ENCODE data around the gene GIT2. TPM values are rescaled to one million over a fixed set of nuclear protein-coding genes. Genes with fewer than 3 reads are reported as not detected.

The GIT2 gene
- total and polyA plus RNA-seq, 2 of the 13 experiments (the other 11 are each of a cell fraction or from before 2014, with no cell fraction given), result 18.4 to 19.8 TPM

- no peak for TF ChIP-seq SNAPC4 (CRISPR knock-in tag; IDR thresholded peaks at IDR 0.05)
Measured at GRCh38 chr12:109894939-109895338, 101.2 kb downstream of the GIT2 start (continued).

- Histone ChIP-seq H3K4me1 (ENCODE audit: insufficient read depth, low read length) (peaks cover 70% of the 10 kb centered on the region), H3K9me3 (ENCODE audit: low read length) (no peaks in the 10 kb centered on the region), H3K27me3 (ENCODE audit: control insufficient read depth in 1 of 2, insufficient read depth in 2 of 2, low read length in 2 of 2) (peaks cover 0 to 3% of the 10 kb centered on the region in 2 experiments; a peak in 1 of 5 replicates), H3K79me2 (ENCODE audit: insufficient read depth, low read length) (no peaks in the 10 kb centered on the region), H3K9ac (ENCODE audit: insufficient read depth, low read depth, low read length) (no peak overlapping the region), H3K27ac (ENCODE audit: extremely low read length, insufficient read depth, low read length) (no peak overlapping the region), H3K4me2 (ENCODE audit: low read depth, low read length) (peak overlapping the region; percentile 10; the same call in 1 of the 2 replicates), H4K20me1 (ENCODE audit: insufficient read depth, low read length) (no peaks in the 10 kb centered on the region), H2AFZ (ENCODE audit: low read length) (no peak overlapping the region), H3K4me3 (replicated peaks in 1 of 3; ENCODE audit: insufficient read depth in 1 of 3, low read depth in 2 of 3, low read length in 3 of 3) (no peak overlapping the region), H3K36me3 (replicated peaks in 1 of 2; ENCODE audit: control insufficient read depth in 1 of 2, insufficient read depth in 2 of 2, low read length in 2 of 2) (no peaks in the 10 kb centered on the region)
- in situ Hi-C loops (cut with HindIII; ENCODE audit: extremely low pct_ligation_motif_present, low pct_unique_long_range_greater_than_20kb) (no loop called here), intact Hi-C loops (cut with micrococcal nuclease; ENCODE audit: unreplicated experiment) (no loop called here)
- no TSS peak for BruUV-seq (replicated peaks)
- FAIRE-seq, result no peak
- ChIA-PET CTCF (ENCODE audit: low intra/inter-chr PET ratio, low total read pairs) (no interaction called here), POLR2A (no interaction called here)
- WGBS (ENCODE audit: low lambda C conversion rate), result 53% methylated on average over 7 of the region's 7 CpGs
- DNase-seq (ENCODE audit: low spot score), result no peak
- no peak for ATAC-seq
- 0 out of 2 replicates have a peak, but pooled peaks have one; percentile 28 for TF ChIP-seq ZNF3 (CRISPR knock-in tag; IDR thresholded peaks at IDR 0.05)
- TF ChIP-seq TRIM22 (IDR thresholded peaks at IDR 0.05), result no peak
Measured at GRCh38 chr12:109893261-109893995, 102.7 kb downstream of the GIT2 start.

Data from HepG2 (cell line).